Right hindlimb (tissue), 1 donor: ENCODE results near the gene TMEM174.

Experiments used
- DNase-seq: peaks from one replicate; pipeline ENCODE4 v3.0.0-alpha.2; 2018

Gene TMEM174

GRCh38 chr5:73154208-73155006 is 18.6 kb upstream of the TMEM174 start:
- DNase-seq, result no peak

- DNase-seq, result no peak
Measured at GRCh38 chr5:73155271-73156222, 17.4 kb upstream of the TMEM174 start.

DNA sequence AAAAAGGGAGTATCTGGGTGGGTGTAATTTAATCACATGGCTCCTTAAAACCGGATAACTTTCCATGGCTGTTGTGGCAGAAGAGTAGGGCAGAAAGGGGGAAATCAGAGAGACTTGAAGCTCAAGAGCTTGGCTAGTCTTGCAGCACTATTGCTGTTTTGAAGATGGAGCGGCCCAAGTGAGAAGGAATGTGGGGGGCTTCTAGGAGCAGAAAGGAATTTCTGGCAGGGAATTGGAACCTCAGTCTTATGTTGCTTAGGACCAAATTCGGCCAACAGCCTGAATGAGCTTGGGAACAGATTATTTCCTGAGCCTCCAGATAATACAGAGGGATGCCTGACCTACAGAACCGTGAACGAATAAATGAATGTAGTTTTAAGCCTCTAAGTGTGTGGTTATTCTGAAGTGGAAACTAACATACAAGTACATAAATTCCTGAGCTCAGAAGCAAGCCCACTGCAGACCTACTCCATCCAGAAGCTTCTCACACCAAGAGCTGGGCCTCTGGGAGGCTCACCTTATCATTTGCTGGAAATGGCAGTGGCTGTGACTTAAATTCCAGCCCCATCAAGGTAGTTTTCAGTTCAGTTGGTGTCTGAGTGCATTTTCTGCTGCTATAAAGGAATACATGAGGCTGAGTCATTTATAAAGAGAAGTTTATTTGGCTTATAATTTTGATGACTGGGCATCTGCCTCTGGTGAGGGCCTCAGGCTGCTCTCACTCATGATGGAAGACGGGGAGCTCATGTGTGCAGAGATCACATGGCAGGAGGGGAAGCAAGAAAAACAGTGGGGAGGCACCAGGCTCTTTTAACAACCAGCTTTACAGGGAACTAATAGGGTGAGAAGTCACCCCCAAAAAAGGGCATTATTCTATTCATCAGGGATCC is 15.3 kb upstream of the TMEM174 start:
- no peak for DNase-seq

DNA sequence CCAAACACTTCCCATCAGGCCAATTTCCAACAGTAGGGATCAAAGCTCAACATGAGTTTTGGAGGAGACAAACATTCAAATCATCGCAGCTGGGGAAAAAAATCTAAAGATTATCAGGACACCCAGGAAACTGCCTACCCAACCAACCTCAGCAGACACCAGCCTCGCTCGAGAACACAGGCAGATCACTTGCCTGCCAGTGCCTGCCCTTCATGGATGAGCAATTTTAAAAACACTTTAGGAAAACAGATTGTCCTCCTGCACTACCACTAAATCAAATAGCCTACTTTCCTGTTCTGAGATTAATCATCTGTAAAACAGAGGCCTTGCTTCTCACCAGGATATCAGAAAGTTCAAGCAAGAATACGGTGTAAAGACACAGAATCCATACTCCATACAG is 14.7 kb upstream of the TMEM174 start:
- no peak for DNase-seq

DNA sequence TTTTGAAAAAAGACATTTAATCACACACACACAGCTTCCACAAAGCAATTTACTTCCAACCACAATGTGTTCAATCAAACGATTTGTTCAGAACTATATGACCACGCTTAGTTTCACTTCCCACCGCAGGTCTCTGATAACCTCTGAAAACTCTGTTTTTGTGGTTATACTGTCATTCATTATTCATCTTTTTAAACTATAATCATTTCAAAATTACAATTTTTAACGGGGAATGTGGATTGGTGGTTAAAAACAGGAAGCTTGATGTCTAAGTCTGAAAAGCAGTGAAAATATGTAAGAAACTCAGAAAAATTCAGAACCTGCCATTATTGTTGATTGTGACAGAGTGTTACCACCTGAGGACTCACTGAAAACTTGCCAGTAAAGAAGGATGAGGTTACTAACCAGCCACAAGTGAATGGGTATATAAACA is 12.7 kb upstream of the TMEM174 start:
- no peak for DNase-seq

DNA sequence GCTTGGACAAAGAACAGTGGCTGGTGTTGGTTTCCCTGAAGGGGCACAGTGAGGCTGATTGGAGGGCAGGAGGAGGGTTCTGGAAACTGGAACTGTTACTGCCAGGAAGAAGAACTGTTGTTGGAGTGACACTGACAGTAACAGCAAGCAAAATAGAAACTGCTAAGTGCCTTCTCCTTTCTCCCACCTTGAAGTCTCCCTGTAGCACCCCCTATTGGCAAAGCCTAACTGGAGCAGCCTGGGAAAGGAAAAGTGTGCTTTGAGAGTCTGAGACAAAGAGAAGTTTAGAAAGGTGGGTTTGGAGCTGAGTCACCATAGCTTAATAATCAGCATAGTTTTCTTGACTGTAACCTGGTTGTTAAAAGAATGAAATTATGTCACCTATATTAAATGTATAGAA is 2.5 kb upstream of the TMEM174 start:
- DNase-seq, result no peak

DNA sequence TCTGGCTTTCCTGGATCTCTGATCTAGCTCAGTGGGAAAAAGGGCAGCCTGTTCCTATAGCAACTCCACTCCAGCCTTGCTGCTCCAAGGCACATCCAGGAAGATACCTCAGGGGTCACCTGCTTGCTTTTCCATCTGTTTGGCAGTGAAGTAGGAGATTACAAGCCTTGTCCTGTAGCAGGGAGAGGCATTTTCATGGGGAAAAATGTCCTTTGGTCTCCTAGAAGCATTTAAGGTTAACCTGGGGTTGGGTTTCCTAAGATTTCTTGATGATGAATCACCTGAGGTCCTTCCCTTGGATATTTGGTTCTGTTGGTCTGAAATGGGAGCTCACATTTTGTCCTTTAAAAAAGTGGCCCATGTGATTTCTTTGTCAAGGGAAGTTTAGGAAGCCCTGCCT is 1.5 kb upstream of the TMEM174 start:
- no peak for DNase-seq

GRCh38 chr5:73174100-73174815 is 1.3 kb downstream of the TMEM174 start:
- DNase-seq, result no peak

- DNase-seq, result no peak
Measured at GRCh38 chr5:73176250-73176649, 3.3 kb downstream of the TMEM174 start.

GRCh38 chr5:73178265-73178664 is 5.3 kb downstream of the TMEM174 start:
- no peak for DNase-seq

DNA sequence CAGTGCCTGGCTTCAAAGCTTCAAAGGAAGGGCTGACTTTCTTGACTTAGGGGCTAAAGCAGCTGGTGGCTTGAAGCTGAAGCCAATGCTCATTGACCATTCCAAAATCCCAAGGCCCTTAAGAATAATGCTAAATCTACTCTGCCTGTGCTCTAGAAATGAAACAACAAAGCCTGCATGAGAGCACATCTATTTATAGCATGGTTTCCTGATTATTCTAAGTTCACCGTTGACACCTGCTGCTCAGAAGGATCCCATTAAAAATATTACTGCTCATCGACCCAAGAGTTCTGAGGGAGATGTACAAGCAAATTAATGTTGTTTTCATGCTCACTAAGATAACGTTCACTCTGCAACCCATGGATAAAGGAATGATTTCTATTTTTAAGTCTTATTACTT is 6.7 kb downstream of the TMEM174 start:
- no peak for DNase-seq

DNA sequence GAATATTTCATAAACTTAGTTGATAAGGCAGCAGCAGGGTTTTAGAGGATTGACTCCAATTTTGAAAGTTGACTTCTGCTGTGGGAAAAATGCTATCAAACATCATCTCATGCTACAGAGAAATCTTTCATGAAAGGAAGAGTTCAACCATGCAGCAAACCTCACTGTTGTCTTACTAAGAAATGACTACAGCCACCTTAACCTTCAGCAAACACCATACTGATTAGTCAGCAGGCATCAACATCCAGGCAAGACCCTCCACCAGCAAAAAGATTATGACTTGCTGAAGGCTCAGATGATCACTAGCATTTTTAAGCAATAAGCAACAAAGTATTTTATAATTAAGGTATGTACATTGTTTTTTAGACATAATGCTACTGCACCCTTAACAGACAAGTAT is 7.6 kb downstream of the TMEM174 start:
- DNase-seq, result no peak

DNA sequence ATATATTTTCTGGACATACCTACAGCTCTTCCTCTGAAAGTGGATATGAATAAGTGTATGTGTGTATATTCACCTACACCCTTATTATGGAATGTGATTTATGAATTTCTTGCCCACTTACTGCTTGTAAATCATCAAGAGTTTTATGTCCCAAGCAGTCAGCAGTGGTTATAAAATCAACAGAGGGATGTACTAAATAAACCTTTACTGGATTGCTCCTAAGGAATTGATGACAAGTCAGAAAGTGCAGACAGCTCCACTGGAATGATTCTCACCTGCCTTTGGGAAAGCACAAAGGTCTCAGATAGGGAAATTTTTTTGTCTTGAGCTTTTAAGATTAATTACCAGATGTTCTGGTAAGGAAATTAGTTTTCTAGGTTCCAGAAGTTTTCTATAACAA is 9.3 kb downstream of the TMEM174 start:
- DNase-seq, result no peak

GRCh38 chr5:73183000-73183399 is 10.0 kb downstream of the TMEM174 start:
- no peak for DNase-seq

GRCh38 chr5:73183481-73183891 is 10.5 kb downstream of the TMEM174 start:
- DNase-seq, result no peak

DNA sequence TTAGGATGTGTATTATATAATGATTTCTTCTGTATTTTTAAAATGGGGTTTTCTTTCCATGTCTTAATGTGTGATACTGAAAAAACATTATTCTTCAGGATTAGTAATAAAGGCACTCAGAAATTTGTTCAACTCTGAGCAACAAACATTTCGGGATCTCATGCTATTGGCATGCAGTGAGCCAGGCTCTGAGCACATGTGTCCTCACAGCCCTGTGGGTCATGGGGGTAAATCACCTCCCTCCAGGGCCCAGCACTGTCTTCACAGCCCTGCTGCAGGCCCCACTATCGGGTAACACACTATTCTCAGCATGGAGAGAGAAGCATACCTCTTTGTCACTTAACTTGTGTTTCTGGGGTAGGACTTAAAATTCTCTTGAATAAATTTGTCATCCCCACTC is 14.0 kb downstream of the TMEM174 start:
- no peak for DNase-seq

- no peak for DNase-seq
Measured at GRCh38 chr5:73188764-73189531, 16.0 kb downstream of the TMEM174 start.

GRCh38 chr5:73189871-73190376 is 16.9 kb downstream of the TMEM174 start:
- DNase-seq, result peak; percentile 45

DNA sequence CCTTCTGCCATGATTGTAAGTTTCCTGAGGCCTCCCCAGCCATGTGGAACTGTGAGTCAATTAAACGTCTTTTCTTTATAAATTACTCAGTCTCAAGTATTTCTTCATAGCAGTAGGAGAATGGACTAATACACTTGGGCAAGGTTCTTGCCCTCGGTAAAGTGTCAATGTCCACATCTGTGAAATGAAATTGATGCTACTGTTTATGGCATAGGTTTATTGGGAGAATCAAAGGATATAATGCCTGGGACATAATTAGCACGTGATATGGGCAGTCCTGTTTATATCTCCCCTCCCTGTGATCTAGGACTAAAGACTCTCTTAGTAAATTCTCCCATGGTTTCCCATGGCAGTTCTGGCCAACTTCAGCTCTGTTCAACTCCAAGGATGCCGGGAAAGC is 19.4 kb downstream of the TMEM174 start:
- DNase-seq, result no peak

- no peak for DNase-seq
Measured at GRCh38 chr5:73193592-73193991, 20.6 kb downstream of the TMEM174 start.

- no peak for DNase-seq
Measured at GRCh38 chr5:73196201-73196600, 23.2 kb downstream of the TMEM174 start.
